AG08395 (cell line): Measurements from ENCODE around the gene POLR3H.
A peak's percentile ranks its signal among the peaks of the same experiment; 100 is the strongest.

ENCODE experiments used
- DNase-seq: peaks from one replicate; pipeline ENCODE4 v3.0.0; 2012; ENCODE audit warnings: mixed read lengths, low spot score

POLR3H gene

DNA sequence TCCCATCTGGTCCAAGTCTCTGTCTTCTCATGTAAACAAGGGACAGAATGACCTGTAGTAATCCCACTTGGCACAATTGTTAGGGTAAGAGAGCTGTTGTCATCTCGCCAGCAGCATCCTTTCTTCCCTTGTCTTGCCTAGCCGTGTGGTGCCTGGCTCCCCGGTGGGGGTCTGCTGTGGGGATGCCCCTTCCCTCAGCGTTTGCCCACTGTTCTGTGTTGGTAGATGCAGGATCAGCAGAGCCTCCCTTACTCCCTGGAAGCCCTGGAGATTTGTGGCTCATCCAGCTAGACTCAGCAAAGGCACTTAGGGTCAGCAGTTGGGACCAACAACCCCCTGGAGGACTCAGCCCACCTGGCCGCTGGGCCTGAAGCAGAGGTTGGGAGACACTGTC lies 62.3 kb downstream of the POLR3H start:
- DNase-seq, result no peak

DNA sequence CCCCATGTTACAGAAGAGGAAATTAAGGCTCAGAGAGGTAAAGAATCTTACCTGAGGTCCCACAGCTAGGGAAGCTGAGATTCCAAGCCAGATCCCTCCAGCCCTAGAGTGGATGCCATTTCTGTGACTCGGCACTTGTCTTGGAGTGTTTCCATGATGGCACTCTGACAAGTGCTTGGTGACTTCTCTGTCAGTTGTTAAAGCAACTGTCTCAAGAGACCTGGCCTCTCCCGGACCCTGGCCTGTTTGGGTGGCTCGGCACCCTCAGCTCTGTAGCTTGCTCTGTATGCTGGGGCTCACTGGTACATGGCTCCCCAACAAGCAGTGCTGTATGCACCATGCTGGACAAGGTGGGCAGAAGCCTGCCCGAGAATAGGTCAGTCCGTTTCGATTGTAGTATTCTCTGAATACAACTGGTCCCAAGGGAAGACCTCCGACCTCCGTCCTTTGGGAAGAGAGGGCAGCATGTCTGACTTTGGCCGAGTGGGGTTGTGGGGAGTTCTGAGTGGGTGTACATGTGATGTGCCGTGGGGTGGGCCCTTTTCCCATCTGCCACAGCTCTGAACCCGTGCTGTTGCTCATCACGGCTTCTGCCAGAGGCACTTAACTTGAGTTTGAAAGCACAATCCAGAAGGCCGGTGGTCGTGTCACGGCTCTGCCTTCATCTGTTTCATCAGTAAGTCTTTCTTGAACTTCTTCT lies 63.0 kb downstream of the POLR3H start:
- peak; percentile 74 for DNase-seq

GRCh38 chr22:41480397-41480735 lies 63.9 kb downstream of the POLR3H start:
- peak; percentile 37 for DNase-seq

GRCh38 chr22:41479671-41480396 lies 64.4 kb downstream of the POLR3H start:
- peak; percentile 47 for DNase-seq

DNA sequence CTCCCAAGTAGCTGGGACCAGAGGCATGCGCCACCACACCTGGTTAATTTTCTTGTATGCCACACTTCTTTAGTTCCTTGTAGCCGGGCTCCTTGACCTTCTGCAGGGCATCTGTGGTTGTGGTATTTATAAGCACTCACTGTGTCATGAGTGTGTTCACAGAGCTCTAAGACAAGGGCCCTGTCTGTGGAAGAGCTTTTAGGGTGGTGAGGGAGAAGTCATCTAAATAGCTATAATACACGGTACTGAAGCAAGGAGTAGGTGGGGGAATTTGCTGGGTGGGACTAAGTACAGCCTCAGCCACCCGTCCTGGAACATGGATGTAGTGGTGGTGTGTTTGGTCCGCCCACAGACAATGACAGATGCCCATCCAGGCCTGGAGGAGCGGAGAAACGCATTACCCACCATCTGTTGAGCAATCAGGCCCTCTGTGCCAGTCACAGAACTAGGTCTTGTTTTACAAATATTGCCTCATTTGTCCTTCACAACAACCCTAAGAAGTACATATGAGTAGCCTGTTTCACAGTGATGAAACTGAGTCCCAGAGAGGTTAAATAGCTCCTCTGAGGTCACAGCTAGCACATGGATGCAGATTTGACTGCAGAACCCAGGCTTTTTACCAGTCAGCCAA lies 65.3 kb downstream of the POLR3H start:
- no peak for DNase-seq

GRCh38 chr22:41478473-41478872 lies 65.8 kb downstream of the POLR3H start:
- no peak for DNase-seq
